Fibroblast of skin of scalp (primary cell): Measurements from ENCODE around the gene EMX1.

Experiments used
- DNase-seq: peaks from one replicate; pipeline ENCODE4 v3.0.0-alpha.2; 2013

Gene EMX1

DNA sequence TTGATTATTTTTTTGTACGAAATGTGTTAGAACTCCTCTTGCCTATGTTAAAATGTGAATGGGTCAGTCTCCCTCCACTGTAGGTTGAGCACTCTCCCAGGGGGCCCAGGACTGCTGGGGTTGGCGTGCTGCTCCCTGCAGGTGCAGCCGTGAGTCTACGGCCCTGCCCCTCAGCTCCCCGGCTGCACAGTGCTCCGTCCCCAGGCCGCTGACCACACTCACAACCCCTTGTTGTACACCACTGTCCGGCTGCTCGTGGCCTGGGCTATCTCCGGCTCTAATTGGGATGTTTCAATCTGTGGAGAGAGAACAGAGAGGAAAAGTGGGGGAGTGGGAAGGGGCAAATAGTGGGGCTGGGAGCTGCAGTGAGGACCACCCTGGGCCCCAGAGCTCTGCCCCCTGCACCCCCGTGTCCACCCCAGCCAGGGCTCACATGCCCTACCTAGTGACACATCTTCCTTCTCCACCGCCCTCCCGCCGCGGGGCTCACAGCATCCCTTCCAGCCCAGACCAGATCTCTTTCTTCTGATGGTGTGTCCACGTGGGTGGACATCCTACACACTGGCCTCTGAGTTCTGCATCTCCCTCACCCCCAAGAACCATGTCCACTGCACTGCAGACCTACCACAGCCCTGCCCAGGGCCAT lies 27.6 kb downstream of the EMX1 start:
- no peak for DNase-seq

DNA sequence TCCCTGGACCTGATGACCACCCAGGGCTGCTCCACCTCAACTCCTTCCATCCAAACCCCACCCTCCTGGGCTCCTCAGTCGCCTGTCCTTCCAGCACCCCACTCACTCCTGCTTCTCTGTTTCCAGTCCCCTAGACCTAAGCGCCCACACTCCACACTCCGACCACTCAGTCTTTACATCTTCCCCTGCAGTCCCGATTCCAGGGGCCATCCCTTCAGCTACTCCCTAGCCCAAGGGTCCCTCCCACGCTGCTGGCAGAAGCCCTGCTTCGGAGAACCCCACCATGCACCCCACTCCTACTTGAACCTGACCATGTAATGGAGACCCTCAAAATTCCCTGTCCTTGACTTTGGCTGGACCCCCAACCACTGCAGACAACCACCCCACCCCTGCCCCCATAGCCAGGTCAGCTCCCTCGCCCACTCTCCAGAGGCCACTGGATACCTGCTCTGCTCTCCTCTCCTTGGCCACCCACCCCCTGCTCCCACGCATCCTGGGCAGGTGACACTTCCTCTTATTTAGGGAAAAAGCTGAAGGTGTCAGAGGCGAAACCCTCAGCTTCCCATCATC lies 28.2 kb downstream of the EMX1 start:
- no peak for DNase-seq

GRCh38 chr2:72946466-72946865 lies 29.1 kb downstream of the EMX1 start:
- DNase-seq: no peak

DNA sequence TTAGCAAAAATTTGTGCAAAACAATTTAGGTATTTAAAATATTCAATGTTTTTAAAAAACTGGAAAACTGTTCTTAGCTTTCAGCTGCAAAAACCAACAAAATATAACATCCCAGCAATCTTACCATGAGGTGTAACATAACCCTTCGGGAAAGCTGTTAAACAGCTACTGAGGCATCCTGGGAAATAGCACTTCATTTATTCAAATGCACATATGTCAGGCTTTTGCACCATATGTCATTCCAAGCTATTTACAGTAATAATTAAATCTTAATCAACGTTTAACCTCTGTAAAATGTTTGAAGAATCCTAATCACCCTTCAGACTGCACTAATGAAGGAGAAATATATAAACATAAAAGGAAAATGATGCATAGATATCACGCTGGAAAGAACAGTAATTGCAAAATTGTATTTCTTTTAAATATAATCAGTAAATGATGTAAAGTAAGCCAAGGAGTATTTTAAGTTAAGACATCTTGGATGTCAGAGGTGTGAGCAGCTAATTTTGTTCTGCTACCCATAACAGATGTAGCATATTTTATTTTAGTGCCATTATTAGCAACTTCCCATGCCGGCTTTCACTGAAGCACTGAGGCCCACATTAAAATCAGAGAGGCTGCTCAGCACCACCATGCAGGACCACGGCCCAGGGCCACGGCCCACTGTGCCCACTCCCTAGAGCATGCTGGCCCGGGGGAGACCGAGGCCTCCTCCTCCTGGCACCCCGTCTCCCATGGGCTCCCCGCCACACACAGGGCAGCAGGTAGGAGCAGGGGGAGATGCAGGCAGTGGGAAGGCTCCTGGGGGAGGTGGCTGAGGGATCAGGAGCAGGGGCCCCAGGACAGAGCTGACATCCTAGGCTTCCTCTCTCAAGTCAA lies 30.9 kb downstream of the EMX1 start:
- no peak for DNase-seq

GRCh38 chr2:72949045-72949444 lies 31.7 kb downstream of the EMX1 start:
- DNase-seq: no peak

GRCh38 chr2:72949642-72950041 lies 32.3 kb downstream of the EMX1 start:
- DNase-seq: no peak

DNA sequence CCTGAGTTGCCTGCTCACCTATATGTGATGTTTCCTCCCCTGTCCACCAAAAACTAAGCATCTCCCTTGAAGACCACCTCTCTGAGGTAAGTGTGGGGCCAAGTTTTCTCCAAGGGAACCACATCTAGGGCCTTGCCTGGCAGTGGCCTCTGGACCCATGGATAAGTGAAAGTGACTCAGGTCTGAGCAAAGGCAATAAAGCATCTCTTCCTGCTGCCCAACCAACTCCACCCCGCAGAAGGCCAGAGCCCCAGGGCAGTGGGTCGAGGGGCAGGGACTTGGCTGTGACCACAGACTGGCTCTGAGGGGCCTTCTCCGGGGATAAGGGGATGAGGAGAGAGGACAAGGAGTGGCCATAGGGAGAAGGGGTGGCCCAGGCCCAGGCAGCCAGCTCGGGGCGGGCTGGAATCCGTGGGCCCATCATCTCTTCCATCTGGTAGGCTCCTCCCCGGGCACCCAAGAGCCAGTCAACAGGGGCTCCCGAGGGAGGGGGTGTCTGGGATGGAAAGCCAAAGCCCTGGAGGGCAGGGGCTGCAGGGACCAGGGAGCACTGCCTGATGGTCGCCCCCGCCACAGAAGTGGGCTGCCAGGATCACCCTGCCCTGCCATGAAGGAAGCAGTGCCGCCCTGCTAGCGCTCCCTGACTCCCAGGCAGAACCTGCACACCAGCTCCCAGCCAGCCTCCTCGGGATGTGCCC lies 33.4 kb downstream of the EMX1 start:
- DNase-seq: no peak

GRCh38 chr2:72951303-72952095 lies 34.2 kb downstream of the EMX1 start:
- DNase-seq: no peak

GRCh38 chr2:72952110-72952823 lies 34.9 kb downstream of the EMX1 start:
- no peak for DNase-seq

DNA sequence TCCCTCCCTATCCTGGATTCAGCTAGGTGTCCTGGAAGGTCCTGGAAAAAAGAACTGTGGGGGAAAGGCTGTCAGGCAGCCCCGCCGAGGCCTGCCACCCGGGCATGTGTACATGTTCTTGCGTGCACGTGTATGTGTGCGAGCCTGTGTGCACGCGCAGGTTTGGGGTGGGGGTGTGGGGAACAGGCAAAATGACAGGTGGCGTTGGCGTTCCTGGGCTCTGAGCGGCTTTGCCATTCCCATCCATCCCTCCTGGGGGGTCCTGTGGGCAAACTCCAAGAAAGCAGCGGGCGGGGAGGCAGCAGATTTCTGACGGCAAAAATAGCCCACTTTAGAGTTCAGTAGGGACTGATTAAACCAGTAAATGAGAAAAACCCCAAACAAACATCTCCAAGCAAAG lies 35.6 kb downstream of the EMX1 start:
- DNase-seq: no peak

DNA sequence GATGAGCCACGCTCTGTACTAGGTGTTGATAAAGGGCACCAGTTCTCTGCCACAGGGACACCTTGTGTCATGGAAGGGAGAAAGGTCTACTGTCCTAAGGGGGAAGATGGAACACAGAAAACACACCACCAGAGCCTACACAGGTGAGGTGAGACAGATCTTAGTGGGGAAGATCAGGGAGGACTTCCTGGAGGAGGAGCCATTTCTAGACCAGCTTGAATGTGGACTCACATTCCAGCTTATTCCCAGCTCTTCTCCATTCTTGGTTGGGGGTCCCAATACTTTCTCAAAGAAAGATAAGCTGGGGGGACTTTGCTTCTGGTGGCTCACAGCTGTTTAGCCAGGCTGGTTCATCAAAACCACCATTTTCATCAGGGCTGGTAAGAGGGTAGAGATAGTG lies 36.2 kb downstream of the EMX1 start:
- DNase-seq: no peak

DNA sequence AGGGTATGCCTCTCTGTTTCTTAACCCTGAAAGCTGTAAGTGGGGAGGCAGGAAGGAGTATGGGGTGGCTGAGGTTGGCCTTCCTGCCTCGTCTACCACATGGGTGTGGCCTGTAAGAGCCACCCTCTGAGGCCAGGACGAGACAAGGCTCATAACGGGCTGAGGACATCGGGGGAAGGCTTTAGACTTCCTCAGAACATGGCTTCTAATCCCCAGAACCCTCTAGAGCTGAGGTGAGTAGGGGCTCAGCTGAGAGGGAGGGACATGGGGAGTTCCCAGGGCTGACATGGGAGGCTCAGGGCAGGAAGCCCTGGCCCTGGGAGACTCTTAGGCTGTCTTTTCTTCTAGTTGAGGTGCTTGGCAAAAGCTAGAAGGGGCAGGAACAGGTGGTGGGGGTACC lies 36.7 kb downstream of the EMX1 start:
- no peak for DNase-seq

DNA sequence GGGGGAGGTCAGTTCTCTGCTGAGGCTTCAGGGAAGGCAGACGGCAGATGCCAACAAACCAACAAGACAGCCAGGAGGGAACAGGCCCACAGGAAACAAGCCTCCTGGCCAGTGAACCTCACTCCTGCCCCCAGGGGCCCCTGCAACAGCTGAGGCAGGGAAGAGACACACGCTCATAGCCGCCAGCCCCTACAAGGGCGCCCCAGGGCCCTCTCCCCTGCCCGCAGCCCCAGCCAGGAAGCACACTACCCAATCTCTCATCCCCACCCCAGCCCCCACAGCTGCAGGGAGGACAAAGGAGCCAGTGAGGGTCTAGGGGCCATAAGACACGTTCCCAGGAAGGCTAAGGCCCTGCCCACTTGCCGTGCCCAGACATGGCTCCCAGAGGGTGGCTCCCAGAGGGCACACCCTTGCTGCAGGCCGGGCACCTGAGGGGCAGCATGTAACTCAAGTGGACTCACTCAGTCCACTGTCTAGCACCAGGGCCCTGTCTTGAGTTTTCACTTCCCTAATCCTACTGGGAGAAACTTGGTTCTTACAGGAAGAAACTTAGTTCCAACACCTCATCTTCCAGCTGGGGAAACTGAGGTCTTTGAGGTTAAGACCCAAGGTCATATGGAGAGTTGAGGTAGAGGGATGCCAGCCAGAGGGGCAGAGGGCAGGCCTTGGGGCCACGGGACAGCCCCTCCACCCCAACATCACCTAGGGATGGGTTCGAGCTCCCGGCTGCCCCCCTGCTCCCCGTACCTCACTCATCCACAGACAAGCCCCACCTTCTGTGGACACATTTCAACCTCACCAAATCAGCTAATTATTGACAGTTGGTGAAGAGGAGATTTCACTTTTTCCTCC lies 37.3 kb downstream of the EMX1 start:
- no peak for DNase-seq

- DNase-seq: no peak
Observed at GRCh38 chr2:72955228-72956049, 38.1 kb downstream of the EMX1 start.

- DNase-seq: no peak
Observed at GRCh38 chr2:72956050-72956395, 38.7 kb downstream of the EMX1 start.

DNA sequence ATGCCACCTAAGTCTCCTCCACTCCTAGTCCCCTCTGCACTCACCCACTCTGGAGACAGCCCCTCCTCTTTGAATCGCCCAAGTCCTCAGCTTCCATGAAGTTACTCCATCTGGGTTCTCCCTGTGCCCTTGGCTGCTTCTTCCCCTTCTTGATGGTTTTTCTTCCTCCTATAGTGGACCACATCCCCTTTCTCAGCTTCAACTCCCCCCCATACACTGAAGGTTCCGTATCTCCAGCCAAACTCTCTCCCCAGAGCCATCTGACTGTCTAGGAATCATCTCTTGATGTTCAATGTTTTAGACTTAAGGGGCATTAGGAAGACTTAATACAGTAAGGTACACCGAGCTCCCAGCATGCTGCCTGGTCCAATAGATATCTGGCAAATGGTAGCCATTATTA lies 39.6 kb downstream of the EMX1 start:
- no peak for DNase-seq

DNA sequence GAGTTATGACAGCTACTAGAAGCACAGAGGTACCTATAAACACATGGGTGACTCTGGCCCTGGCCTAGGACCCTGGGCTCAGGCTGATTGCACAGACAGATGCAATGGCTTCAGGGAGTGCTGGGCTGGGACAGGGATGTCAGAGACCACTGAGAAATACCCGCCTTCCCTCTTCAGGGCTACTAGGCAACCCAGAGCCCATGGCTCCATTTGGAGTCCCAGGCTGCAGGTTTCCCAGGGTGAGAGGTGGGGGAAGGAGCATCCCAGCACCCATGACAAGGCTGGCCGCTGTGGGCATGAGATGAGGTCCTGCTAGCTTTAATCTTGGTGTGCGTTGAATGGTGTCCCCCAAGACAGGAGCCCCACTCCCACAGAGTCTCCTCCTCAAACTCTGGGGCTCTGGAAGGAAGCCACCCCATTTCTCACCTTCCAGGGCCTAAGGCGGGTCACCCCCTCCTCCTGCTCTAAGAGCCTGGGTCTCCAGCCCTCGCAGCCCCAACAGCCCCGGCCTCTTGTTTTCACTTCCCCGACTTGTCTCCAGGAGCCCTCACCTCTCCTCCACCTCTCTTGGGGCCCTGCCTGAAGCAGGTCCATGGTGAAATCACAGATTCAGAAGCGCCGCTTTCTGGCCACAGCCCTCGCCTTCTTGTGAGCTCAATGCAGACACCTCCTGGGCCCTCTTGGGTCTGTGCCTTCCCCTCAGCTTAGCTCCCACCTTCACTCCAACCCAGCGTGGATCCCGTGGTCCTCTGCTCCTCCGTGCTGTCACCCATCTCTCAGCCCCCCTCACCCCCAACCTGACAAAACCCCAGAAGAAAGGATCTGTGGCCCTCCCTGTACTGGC lies 41.4 kb downstream of the EMX1 start:
- DNase-seq: no peak

DNA sequence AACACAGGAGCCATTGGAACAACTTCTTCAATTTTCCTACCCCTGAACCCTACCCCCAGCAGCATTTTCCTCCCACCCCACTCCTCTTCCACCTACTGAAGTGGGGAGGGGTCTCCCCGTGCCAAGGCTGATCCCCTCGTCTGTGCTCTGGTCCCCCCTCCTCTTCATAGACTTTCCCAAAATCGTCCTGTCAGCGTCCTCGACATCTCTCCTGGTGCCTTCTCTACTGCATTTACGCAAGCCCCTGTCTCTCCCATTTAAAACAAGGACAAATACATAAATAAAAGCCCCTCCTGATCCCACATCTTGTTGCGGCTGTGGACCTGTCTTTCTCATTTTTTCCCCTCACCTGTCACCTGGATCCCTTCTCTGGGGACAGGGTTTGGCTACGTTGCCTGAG lies 42.2 kb downstream of the EMX1 start:
- DNase-seq: no peak
